ENCODE data around the gene NCR3LG1. TPM values are rescaled to one million over a fixed set of nuclear protein-coding genes. Genes with fewer than 3 reads are reported as not detected.

The NCR3LG1 gene
- total RNA-seq, 1 donor from 2014 or later = 0.21 TPM

DNA sequence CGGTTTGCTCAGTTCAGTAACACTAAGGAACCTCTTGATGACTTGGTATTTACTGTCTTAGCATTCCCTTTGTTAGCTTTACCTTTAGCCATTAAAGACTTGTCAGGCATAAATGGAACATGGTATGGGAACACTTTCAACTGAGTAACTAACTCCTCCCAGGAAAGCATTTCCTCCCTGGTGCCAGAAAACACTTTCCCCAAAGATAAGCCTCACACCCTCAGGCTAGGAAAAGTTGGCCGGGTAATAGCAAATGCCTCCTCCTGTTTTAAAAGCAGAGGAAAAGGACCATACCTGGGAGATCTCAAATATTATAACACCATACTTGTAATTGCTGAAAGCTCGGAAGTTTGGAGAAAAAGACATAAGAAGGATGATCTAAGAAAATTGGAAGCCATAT, 24.9 kb downstream of the NCR3LG1 start:
- TF ChIP-seq, protein P1, sequence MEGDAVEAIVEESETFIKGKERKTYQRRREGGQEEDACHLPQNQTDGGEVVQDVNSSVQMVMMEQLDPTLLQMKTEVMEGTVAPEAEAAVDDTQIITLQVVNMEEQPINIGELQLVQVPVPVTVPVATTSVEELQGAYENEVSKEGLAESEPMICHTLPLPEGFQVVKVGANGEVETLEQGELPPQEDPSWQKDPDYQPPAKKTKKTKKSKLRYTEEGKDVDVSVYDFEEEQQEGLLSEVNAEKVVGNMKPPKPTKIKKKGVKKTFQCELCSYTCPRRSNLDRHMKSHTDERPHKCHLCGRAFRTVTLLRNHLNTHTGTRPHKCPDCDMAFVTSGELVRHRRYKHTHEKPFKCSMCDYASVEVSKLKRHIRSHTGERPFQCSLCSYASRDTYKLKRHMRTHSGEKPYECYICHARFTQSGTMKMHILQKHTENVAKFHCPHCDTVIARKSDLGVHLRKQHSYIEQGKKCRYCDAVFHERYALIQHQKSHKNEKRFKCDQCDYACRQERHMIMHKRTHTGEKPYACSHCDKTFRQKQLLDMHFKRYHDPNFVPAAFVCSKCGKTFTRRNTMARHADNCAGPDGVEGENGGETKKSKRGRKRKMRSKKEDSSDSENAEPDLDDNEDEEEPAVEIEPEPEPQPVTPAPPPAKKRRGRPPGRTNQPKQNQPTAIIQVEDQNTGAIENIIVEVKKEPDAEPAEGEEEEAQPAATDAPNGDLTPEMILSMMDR (IDR thresholded peaks at IDR 0.05) = no peak
- intact Hi-C loops (cut with DNase I) = no loop called here
- Histone ChIP-seq H3K36me3 (peaks cover 20 to 30% of the 10 kb centered on the region in 2 donors), H3K4me1 (no peaks in the 10 kb centered on the region), H3K4me3 (no peak overlapping the region), H3K27me3 (no peaks in the 10 kb centered on the region), H3K27ac (no peak overlapping the region), H3K9me3 (peaks cover 18 to 19% of the 10 kb centered on the region in 2 donors)
- no peak for DNase-seq (ENCODE audit: low spot score in 2 of 2)

DNA sequence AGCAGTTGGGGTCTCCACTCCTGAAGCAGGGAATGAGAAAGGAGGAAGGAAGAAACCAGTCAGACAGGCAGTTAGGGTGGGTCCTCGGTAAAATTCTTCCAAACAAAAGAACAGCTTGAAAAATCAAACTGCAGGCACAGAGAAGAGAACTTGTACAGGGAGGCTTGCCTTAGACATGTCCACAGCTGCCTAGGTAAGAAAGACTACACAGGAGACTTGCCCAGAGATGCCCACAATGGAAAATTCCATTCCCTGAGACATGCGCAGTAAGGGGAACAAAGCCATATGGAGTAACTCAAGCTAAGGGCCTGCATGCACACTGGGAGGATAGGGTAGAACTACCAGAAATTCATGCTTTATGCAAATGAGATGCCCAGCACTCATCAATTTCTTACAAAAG, 27.1 kb downstream of the NCR3LG1 start:
- Histone ChIP-seq H3K4me1 (no peaks in the 10 kb centered on the region), H3K27me3 (no peaks in the 10 kb centered on the region), H3K4me3 (no peak overlapping the region), H3K27ac (no peak overlapping the region), H3K36me3 (peaks cover 2 to 9% of the 10 kb centered on the region in 2 donors), H3K9me3 (no peaks in the 10 kb centered on the region)
- TF ChIP-seq, protein P1 (IDR thresholded peaks at IDR 0.05) = no peak
- no peak for DNase-seq (ENCODE audit: low spot score in 2 of 2)
- intact Hi-C loops (cut with DNase I) = no loop called here

DNA sequence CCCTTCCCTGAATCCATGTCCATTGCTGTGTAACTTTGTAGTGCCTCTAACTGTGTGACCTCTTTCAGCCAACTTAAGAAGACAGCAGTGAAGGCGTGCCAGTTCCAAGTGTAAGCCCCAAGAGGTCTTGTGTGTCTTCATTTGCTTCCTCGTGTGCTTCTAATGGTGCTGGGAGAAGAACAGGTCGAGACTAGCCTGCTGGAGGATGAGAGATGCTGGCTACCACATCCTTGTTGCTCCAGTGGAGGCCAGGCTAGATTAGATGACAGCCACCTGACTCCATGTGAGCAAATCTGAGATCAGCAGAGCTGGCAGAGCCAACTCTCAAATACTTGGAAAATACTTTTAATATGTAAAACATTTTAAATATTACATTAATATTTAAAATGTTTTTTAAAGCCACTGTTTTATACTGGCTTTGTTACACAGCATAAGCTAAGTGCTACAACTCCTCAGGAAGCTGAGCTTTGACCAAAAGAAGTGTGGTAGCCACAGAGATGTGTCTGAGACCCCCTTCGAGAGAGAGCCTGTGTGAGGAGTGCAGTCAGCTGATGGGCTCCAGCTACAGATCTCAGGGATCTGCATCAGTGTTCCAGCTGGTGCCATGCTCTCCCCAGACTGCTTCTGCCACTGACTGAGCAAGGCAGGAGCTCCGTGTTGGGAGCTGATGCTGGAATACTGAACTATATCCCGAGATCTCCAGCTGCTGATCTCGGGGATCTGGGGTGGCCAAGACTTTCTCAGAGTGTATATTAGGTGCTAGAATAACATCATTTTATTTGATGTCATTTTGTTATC, 28.0 kb downstream of the NCR3LG1 start:
- intact Hi-C loops (cut with DNase I) = loop anchor here (10.0 kb wide), 1 partner anchor 595 kb away; no protein-coding TSS in a partner anchor
- TF ChIP-seq, protein P1 (IDR thresholded peaks at IDR 0.05) = no peak
- Histone ChIP-seq H3K4me1 (no peaks in the 10 kb centered on the region), H3K27ac (no peak overlapping the region), H3K27me3 (no peaks in the 10 kb centered on the region), H3K36me3 (peaks cover 0 to 3% of the 10 kb centered on the region in 2 donors), H3K4me3 (no peak overlapping the region), H3K9me3 (no peaks in the 10 kb centered on the region)
- no peak for DNase-seq (ENCODE audit: low spot score in 2 of 2)

DNA sequence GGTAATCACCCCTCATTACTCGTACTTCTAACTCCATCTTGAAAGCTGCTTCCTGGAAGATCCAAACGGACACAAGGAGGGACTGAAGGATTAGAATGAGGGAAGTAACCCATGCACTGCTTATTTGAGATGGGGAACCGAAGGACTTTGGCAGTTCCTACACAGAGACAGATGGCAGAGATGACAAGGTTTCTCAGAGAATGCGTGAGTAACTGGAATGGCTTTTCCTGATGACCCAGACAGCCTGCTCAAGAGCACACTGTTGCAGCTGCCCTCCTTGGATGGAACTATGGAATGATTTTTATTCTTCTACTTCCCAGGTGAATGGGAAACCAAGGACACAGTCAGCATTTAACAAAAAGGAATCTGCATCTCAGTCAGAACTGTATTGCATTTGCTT, 29.6 kb downstream of the NCR3LG1 start:
- DNase-seq (ENCODE audit: low spot score in 2 of 2) = no peak
- H3K9me3 ChIP-seq = no peaks in the 10 kb centered on the region
- TF ChIP-seq, protein P1 (IDR thresholded peaks at IDR 0.05) = no peak
- H3K27ac ChIP-seq = no peak overlapping the region
- no peaks in the 10 kb centered on the region for H3K36me3 ChIP-seq
- H3K27me3 ChIP-seq = no peaks in the 10 kb centered on the region
- intact Hi-C loops (cut with DNase I) = loop anchor here (10.0 kb wide), 1 partner anchor 594 kb away; no protein-coding TSS in a partner anchor
- no peak overlapping the region for H3K4me3 ChIP-seq
- H3K4me1 ChIP-seq = peaks cover 1 to 3% of the 10 kb centered on the region in 2 donors

DNA sequence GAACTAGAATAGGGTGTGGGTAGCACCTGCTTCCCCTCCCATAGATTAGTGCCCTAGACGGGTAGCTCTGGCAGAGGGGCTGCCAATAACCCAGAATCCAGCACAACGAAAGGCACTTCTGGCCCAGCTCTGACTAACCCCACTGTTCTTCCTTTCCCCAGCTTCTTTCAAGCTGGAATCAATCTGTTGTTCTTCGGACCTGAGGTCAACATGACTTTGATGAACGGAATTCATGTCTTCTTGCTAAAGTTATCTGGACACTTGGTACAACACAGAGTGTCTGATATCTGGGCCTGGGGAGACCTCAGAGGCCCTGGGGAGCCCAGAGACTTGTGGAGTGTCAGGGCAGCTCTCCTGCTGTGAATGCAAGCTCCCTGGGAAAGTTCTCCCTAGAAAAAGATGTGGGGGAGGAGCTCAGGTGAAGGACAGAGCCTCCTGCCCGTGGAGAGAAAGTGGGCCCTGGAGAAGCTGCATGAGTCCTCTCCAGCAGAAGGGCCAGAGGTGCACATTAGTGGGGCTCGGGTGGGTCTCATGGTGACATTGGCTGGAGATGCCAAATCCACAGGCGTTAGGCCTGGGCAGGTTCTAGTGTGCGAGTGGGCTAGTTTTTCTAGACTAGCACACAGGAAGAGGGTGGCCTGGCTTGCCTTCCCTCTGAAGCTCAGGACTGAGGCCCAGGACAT, 30.6 kb downstream of the NCR3LG1 start:
- no peaks in the 10 kb centered on the region for H3K27me3 ChIP-seq
- H3K36me3 ChIP-seq = no peaks in the 10 kb centered on the region
- H3K9me3 ChIP-seq = no peaks in the 10 kb centered on the region
- peaks cover 4% of the 10 kb centered on the region in 2 donors for H3K4me1 ChIP-seq
- H3K4me3 ChIP-seq = no peak overlapping the region
- DNase-seq (ENCODE audit: low spot score in 2 of 2) = no peak
- TF ChIP-seq, protein P1 (IDR thresholded peaks at IDR 0.05) = no peak
- no peak overlapping the region for H3K27ac ChIP-seq
- intact Hi-C loops (cut with DNase I) = loop anchor here (10.0 kb wide), 1 partner anchor 593 kb away; no protein-coding TSS in a partner anchor
